Panc1 (cell line): Measurements from ENCODE around the gene CACNA1G.

ENCODE experiments used
- POLR2AphosphoS5 ChIP-seq: IDR thresholded peaks from 2 replicates; pipeline ENCODE4 v1.6.1; 2012; ENCODE audit warnings: mild to moderate bottlenecking, low read depth, low read length, moderate library complexity
- TCF7L2 ChIP-seq: IDR thresholded peaks from 2 replicates; pipeline ENCODE4 v1.6.1; 2011; ENCODE audit warnings: mild to moderate bottlenecking, low read depth, low read length, inconsistent platforms
- TF ChIP-seq, protein P1 (sequence below), 2 experiments: IDR thresholded peaks; 2 replicates each; pipeline ENCODE4 v1.6.1; 2011 to 2012; ENCODE audit warnings: low read depth in 2 of 2, control low read depth in 1 of 2, low read length in 1 of 2, mild to moderate bottlenecking in 1 of 2, moderate library complexity in 1 of 2; ENCODE audit not compliant: insufficient read depth in 1 of 2
- TF ChIP-seq, protein P2 (sequence below): fragments of 450-650 bp; IDR thresholded peaks from 2 replicates; pipeline ENCODE4 v1.5.1; 2017; ENCODE audit warnings: mild to moderate bottlenecking

- TF ChIP-seq, protein P1, sequence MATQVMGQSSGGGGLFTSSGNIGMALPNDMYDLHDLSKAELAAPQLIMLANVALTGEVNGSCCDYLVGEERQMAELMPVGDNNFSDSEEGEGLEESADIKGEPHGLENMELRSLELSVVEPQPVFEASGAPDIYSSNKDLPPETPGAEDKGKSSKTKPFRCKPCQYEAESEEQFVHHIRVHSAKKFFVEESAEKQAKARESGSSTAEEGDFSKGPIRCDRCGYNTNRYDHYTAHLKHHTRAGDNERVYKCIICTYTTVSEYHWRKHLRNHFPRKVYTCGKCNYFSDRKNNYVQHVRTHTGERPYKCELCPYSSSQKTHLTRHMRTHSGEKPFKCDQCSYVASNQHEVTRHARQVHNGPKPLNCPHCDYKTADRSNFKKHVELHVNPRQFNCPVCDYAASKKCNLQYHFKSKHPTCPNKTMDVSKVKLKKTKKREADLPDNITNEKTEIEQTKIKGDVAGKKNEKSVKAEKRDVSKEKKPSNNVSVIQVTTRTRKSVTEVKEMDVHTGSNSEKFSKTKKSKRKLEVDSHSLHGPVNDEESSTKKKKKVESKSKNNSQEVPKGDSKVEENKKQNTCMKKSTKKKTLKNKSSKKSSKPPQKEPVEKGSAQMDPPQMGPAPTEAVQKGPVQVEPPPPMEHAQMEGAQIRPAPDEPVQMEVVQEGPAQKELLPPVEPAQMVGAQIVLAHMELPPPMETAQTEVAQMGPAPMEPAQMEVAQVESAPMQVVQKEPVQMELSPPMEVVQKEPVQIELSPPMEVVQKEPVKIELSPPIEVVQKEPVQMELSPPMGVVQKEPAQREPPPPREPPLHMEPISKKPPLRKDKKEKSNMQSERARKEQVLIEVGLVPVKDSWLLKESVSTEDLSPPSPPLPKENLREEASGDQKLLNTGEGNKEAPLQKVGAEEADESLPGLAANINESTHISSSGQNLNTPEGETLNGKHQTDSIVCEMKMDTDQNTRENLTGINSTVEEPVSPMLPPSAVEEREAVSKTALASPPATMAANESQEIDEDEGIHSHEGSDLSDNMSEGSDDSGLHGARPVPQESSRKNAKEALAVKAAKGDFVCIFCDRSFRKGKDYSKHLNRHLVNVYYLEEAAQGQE (IDR thresholded peaks at IDR 0.05; ENCODE audit: insufficient read depth in 1 of 2, low read depth in 2 of 2, low read length in 1 of 2), result no peak
- TF ChIP-seq, protein P2, sequence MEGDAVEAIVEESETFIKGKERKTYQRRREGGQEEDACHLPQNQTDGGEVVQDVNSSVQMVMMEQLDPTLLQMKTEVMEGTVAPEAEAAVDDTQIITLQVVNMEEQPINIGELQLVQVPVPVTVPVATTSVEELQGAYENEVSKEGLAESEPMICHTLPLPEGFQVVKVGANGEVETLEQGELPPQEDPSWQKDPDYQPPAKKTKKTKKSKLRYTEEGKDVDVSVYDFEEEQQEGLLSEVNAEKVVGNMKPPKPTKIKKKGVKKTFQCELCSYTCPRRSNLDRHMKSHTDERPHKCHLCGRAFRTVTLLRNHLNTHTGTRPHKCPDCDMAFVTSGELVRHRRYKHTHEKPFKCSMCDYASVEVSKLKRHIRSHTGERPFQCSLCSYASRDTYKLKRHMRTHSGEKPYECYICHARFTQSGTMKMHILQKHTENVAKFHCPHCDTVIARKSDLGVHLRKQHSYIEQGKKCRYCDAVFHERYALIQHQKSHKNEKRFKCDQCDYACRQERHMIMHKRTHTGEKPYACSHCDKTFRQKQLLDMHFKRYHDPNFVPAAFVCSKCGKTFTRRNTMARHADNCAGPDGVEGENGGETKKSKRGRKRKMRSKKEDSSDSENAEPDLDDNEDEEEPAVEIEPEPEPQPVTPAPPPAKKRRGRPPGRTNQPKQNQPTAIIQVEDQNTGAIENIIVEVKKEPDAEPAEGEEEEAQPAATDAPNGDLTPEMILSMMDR, result no peak
- TF ChIP-seq TCF7L2, result no peak
- no peak for TF ChIP-seq POLR2AphosphoS5
These were observed 2.0 kb downstream of the CACNA1G start for GRCh38 chr17:50562242-50563091.
